ENCODE data around the gene ANGPT4.

GRCh38 chr20:889932-890463 is 26.1 kb downstream of the ANGPT4 start:
- TF ChIP-seq ZIK1 (CRISPR knock-in tag; IDR thresholded peaks at IDR 0.05; ENCODE audit: borderline replicate concordance, low read depth) (no peak), IRF2 (CRISPR knock-in tag; IDR thresholded peaks at IDR 0.05) (no peak), DZIP1 (CRISPR knock-in tag; IDR thresholded peaks at IDR 0.05) (no peak), SMC3 (IDR thresholded peaks at IDR 0.05; ENCODE audit: low read length) (no peak), ZFP37 (CRISPR knock-in tag; IDR thresholded peaks at IDR 0.05; ENCODE audit: borderline replicate concordance) (no peak), GABPA (IDR thresholded peaks at IDR 0.05; ENCODE audit: low read depth, low read length) (no peak), GABPA (CRISPR knock-in tag; IDR thresholded peaks at IDR 0.05; ENCODE audit: low read depth) (no peak)
